Spleen (tissue), 11 donors: ENCODE data around the gene SF3B5. TPM values are rescaled to one million over a fixed set of nuclear protein-coding genes. Genes with fewer than 3 reads are reported as not detected.

Source experiments
- DNase-seq: peaks from one replicate; pipeline ENCODE4 v3.0.0-alpha.2; 2020
- H3K27ac ChIP-seq, 8 donors: fragments of 200-600 bp; sonication (generic) in 7 of 8; 1 replicate in 4 of 8; 2 replicates in 4 of 8; pipeline versions ENCODE4 v1.5.0 to v1.8.0; 2016 to 2021; ENCODE audit warnings: inconsistent platforms in 4 of 8, mild to moderate bottlenecking in 4 of 8, moderate library complexity in 1 of 8
- H3K27me3 ChIP-seq, 7 donors: fragments of 200-600 bp; sonication (generic) in 6 of 7; replicated peaks in 1 of 7; 1 replicate in 4 of 7; 2 replicates in 3 of 7; pipeline versions ENCODE4 v1.5.0 to v1.8.0; 2016 to 2021; ENCODE audit warnings: inconsistent platforms in 3 of 7, mild to moderate bottlenecking in 1 of 7
- H3K36me3 ChIP-seq, 6 donors: fragments of 200-600 bp; sonication (generic) in 5 of 6; 1 replicate in 4 of 6; 2 replicates in 2 of 6; pipeline versions ENCODE4 v1.5.0 to v1.8.0; 2016 to 2021; ENCODE audit warnings: inconsistent platforms in 2 of 6
- H3K4me1 ChIP-seq, 6 donors: fragments of 200-600 bp; sonication (generic) in 5 of 6; 1 replicate in 3 of 6; 2 replicates in 3 of 6; pipeline versions ENCODE4 v1.5.0 to v1.8.0; 2016 to 2021; ENCODE audit warnings: inconsistent platforms in 3 of 6
- H3K4me3 ChIP-seq, 8 donors: fragments of 200-600 bp; sonication (generic) in 7 of 8; 1 replicate in 4 of 8; 2 replicates in 4 of 8; pipeline versions ENCODE4 v1.5.0 to v1.8.0; 2016 to 2021; ENCODE audit warnings: inconsistent platforms in 4 of 8, mild to moderate bottlenecking in 4 of 8, moderate library complexity in 2 of 8
- H3K9me3 ChIP-seq, 8 donors: fragments of 200-600 bp; sonication (generic) in 7 of 8; 1 replicate in 4 of 8; 2 replicates in 4 of 8; pipeline versions ENCODE4 v1.5.0 to v1.8.0; 2016 to 2021; ENCODE audit warnings: inconsistent platforms in 4 of 8
- POLR2A ChIP-seq, 3 donors: fragments of 450-650 bp; IDR thresholded peaks; one replicate each; pipeline ENCODE4 v1.5.1; 2017; ENCODE audit warnings: antibody characterized with exemption in 3 of 3, mild to moderate bottlenecking in 1 of 3
- POLR2AphosphoS5 ChIP-seq, 3 donors: sonication (generic); formaldehyde crosslinking; IDR thresholded peaks; one replicate each; pipeline ENCODE4 v1.5.1; 2017; ENCODE audit warnings: antibody characterized with exemption in 3 of 3
- WGBS, 5 donors: extraction: QIAGEN DNeasy Blood & Tissue Kit in 3 of 5; methylation state at CpG; one replicate each; pipeline versions ENCODE4 v1.1.5 to v1.1.7; 2013 to 2018; 5-methylcytosine and 5-hydroxymethylcytosine counted together
- intact Hi-C: fragments of 100-400 bp; cut with DNase I; formaldehyde crosslinking; loops from one replicate; pipeline ENCODE4 v1.15.0; 2023; ENCODE audit warnings: low total_unique reads
- polyA plus RNA-seq, 3 donors: library from polyadenylated mRNA; stranded (reverse); fragments of 200-250 nt; gene quantifications; one replicate each; pipeline ENCODE4 v1.2.1, GENCODE V29; 2013
- total RNA-seq, 7 donors: library from RNA; depleted of rRNA in 3 of 7; stranded (reverse); fragments of >200 nt in 3 of 7; fragmentation: NEBNext Ultra II Directional in 4 of 7; extraction: Animal tissue kit (Norgen Biotek cat#: 25700) in 4 of 7; gene quantifications; one replicate each; pipeline versions ENCODE4 v1.1.0 to v1.2.1, GENCODE V29; 2016 to 2021
- TF ChIP-seq, protein P1 (sequence below), 11 experiments: fragments of 200-600 bp in 7 of 11; fragments of 450-650 bp in 4 of 11; sonication (generic) in 4 of 11; IDR thresholded peaks in 8 of 11; conservative IDR thresholded peaks in 3 of 11; 1 replicate in 7 of 11; 2 replicates in 4 of 11; pipeline versions ENCODE4 v1.4.0 to v1.8.0; 2016 to 2021; ENCODE audit warnings: antibody characterized with exemption in 11 of 11, inconsistent platforms in 4 of 11, mild to moderate bottlenecking in 1 of 11
- donor health status: healthy with polysubstance abuse.
- donor health status: DM: no; HTN: no; CAD: no; lungs with moderate emphysema.
- donor health status: DM: no; HTN: no; CAD: no.
- donor health status: Bipolar disorder and iron deficiency.
- donor health status: healthy.
- donor health status: DM: no; HTN: no; CAD: no.
- donor health status: DM: yes; HTN: yes; CAD: no.

Gene SF3B5
- total and polyA plus RNA-seq, 10 donors = 80.1 to 236 (median 127) TPM

DNA sequence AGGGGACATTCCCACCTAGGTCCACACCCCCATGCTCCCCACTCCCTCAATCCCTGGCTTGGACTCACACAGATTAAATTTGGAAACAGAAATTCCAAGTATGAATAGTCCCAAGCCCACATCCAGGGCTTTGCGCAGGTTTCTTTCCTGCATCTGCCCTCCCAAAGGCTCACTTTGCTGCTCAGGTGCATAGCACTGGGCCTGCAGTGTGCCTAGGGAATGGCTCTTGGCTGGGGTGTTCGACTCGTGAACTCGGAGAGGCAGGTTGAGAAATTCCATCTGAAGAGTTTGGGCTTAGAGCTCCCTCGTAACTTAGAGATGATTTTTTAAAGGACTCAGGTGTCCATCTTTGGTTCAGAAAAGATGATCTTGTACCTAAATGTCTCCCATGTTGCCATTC, 14.8 kb upstream of the SF3B5 start:
- 81 to 94% (median 94%) methylated on average over 5 of the region's 5 CpGs for WGBS, 5 donors
- Histone ChIP-seq H3K27me3 (no peaks in the 10 kb centered on the region), H3K4me3 (no peak overlapping the region), H3K9me3 (no peaks in the 10 kb centered on the region), H3K4me1 (peaks cover 0 to 3% (median 0%) of the 10 kb centered on the region in 6 donors), H3K36me3 (no peaks in the 10 kb centered on the region), H3K27ac (no peak overlapping the region)
- intact Hi-C loops = no loop called here
- DNase-seq = no peak
- TF ChIP-seq, protein P1, sequence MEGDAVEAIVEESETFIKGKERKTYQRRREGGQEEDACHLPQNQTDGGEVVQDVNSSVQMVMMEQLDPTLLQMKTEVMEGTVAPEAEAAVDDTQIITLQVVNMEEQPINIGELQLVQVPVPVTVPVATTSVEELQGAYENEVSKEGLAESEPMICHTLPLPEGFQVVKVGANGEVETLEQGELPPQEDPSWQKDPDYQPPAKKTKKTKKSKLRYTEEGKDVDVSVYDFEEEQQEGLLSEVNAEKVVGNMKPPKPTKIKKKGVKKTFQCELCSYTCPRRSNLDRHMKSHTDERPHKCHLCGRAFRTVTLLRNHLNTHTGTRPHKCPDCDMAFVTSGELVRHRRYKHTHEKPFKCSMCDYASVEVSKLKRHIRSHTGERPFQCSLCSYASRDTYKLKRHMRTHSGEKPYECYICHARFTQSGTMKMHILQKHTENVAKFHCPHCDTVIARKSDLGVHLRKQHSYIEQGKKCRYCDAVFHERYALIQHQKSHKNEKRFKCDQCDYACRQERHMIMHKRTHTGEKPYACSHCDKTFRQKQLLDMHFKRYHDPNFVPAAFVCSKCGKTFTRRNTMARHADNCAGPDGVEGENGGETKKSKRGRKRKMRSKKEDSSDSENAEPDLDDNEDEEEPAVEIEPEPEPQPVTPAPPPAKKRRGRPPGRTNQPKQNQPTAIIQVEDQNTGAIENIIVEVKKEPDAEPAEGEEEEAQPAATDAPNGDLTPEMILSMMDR (IDR thresholded peaks at IDR 0.05 in 8 of 11, conservative IDR thresholded peaks at IDR 0.05 in 3 of 11) = no peak
- no peak for TF ChIP-seq POLR2AphosphoS5 (IDR thresholded peaks at IDR 0.05)
- TF ChIP-seq POLR2A (IDR thresholded peaks at IDR 0.05) = no peak

DNA sequence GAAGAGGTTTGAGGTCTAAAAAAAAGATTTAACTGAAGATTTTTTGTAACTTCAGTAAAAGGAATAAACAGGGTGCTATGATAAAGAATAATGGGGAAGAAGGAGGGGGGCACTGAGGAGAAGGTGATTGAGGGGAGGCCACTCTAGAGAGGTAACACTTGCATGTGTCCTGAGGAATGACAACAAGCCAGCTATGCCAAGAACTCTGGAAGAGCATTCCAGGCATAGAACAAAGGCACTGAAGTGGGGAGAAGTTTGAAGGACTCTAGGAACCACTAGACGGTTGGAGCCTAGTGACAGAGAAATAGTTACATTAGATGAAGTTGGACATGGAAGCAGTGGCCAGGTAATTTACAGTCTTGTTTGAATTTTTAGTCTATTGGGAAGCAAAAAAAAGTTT, 10.8 kb upstream of the SF3B5 start:
- Histone ChIP-seq H3K27me3 (no peaks in the 10 kb centered on the region), H3K9me3 (no peaks in the 10 kb centered on the region), H3K36me3 (no peaks in the 10 kb centered on the region), H3K27ac (no peak overlapping the region), H3K4me3 (no peak overlapping the region), H3K4me1 (peaks cover 0 to 8% (median 0%) of the 10 kb centered on the region in 6 donors)
- no peak for DNase-seq
- WGBS, 5 donors = 65 to 93% (median 83%) methylated on average over 1 of the region's 1 CpG
- TF ChIP-seq, protein P1 (IDR thresholded peaks at IDR 0.05 in 8 of 11, conservative IDR thresholded peaks at IDR 0.05 in 3 of 11) = no peak
- TF ChIP-seq POLR2AphosphoS5 (IDR thresholded peaks at IDR 0.05) = no peak
- TF ChIP-seq POLR2A (IDR thresholded peaks at IDR 0.05) = no peak
- intact Hi-C loops = loop anchor here (5.0 kb wide), 1 partner anchor 376 kb away; no protein-coding TSS in a partner anchor

DNA sequence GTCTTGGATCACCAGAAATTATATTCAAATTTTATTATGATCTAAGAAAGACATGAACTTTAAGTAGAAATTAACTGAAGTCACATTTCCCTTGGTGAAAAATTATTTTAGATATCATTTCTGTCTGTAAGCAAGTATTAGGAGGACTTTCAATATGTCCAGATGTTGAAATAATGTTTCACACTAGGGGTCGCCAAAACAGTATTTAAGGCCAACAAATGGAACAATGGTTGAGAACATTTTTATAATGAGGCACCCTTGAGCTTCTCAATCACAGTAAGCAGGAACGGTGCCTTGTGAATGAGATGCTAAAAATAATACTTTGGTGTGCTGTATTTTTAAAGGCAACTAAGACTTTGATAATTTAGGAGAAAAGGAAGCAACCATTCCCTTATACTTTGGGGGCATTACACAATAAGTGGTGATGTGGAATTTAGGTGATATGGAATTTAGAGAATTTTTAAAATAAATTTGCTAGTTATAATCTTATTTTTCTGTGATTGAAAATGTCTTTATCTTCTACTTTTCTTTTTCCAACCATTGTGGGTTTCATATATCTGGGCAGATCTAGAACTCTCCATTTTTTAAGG, 9.6 kb upstream of the SF3B5 start:
- intact Hi-C loops = loop anchor here (5.0 kb wide), 3 partner anchors 112 to 377 kb away; no protein-coding TSS in a partner anchor
- TF ChIP-seq, protein P1 (IDR thresholded peaks at IDR 0.05 in 8 of 11, conservative IDR thresholded peaks at IDR 0.05 in 3 of 11) = peak; percentile 35 to 83 (median 69)
- no peak for TF ChIP-seq POLR2AphosphoS5 (IDR thresholded peaks at IDR 0.05)
- no peaks in the 10 kb centered on the region for H3K27me3 ChIP-seq
- H3K9me3 ChIP-seq = no peaks in the 10 kb centered on the region
- H3K4me3 ChIP-seq = no peak overlapping the region
- peaks cover 0 to 8% (median 0%) of the 10 kb centered on the region in 6 donors for H3K4me1 ChIP-seq
- no peak for DNase-seq
- WGBS, 5 donors = 0% methylated on average over 2 of the region's 2 CpGs
- H3K27ac ChIP-seq = no peak overlapping the region
- H3K36me3 ChIP-seq = no peaks in the 10 kb centered on the region

DNA sequence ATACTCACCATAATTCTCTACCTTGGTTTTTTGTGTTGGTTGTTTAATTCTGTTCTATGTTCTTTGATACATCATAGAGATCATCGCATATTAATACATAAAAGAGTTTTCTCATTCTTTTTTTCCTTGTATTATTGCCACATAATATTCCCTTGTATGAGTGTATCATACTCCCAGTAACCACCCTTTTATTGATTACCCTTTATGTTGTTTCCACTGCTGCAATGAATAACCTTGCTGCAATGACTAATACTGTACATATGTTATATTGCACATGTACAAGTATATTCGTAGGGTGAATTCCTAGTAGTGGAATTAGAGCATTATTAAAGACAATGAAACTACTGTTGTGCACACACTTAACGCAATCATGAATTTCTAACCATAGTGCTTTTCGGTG, 9.1 kb upstream of the SF3B5 start:
- TF ChIP-seq, protein P1 (IDR thresholded peaks at IDR 0.05 in 8 of 11, conservative IDR thresholded peaks at IDR 0.05 in 3 of 11) = no peak
- no peak for TF ChIP-seq POLR2A (IDR thresholded peaks at IDR 0.05)
- no peak overlapping the region for H3K27ac ChIP-seq
- H3K4me3 ChIP-seq = no peak overlapping the region
- H3K4me1 ChIP-seq = peaks cover 0 to 8% (median 0%) of the 10 kb centered on the region in 6 donors
- H3K27me3 ChIP-seq = no peaks in the 10 kb centered on the region
- DNase-seq = no peak
- H3K9me3 ChIP-seq = no peaks in the 10 kb centered on the region
- intact Hi-C loops = loop anchor here (5.0 kb wide), 2 partner anchors 113 to 178 kb away; no protein-coding TSS in a partner anchor
- no peaks in the 10 kb centered on the region for H3K36me3 ChIP-seq
- WGBS, 5 donors = 53 to 68% (median 55%) methylated on average over 4 of the region's 4 CpGs
